ENCODE results near the gene CELF2. TPM values are rescaled to one million over a fixed set of nuclear protein-coding genes. Genes with fewer than 3 reads are reported as not detected.

Gene CELF2
- total and polyA plus RNA-seq, 7 donors, result 6.0 to 83.1 (median 48.9) TPM

DNA sequence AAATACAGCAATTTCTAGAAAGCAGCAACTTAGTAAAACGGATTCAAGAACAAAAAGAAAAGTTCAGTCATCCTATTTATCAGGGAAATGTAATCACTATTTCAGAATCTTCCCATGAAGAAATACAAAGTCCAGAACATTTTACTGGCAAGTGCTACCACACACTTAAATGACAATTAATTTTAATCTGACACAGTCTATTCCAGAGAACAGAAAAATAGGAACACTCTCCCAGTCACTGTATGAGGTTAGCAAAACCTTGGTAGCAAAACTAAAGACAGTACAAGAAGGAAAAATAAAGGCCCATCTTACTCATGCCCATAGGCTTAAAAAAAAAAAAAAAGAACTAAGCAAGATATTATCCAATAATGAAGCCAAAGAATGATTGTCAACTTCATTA is 295.8 kb downstream of the CELF2 start:
- Histone ChIP-seq H3K36me3 (peaks cover 0 to 61% (median 7%) of the 10 kb centered on the region in 4 donors), H3K4me1 (no peaks in the 10 kb centered on the region), H3K9me3 (no peaks in the 10 kb centered on the region), H3K27me3 (no peaks in the 10 kb centered on the region), H3K4me3 (no peak overlapping the region), H3K27ac (peak overlapping the region in 1 of 4 donors; percentile 45)
- TF ChIP-seq POLR2A (IDR thresholded peaks at IDR 0.05) (no peak), EP300 (IDR thresholded peaks at IDR 0.05) (no peak), POLR2AphosphoS5 (IDR thresholded peaks at IDR 0.05) (no peak), CTCF (IDR thresholded peaks at IDR 0.05) (no peak)
- intact Hi-C loops (cut with DNase I), result no loop called here
- no peak for DNase-seq
- WGBS, 2 donors, result 90 to 97% methylated on average over 1 of the region's 1 CpG

DNA sequence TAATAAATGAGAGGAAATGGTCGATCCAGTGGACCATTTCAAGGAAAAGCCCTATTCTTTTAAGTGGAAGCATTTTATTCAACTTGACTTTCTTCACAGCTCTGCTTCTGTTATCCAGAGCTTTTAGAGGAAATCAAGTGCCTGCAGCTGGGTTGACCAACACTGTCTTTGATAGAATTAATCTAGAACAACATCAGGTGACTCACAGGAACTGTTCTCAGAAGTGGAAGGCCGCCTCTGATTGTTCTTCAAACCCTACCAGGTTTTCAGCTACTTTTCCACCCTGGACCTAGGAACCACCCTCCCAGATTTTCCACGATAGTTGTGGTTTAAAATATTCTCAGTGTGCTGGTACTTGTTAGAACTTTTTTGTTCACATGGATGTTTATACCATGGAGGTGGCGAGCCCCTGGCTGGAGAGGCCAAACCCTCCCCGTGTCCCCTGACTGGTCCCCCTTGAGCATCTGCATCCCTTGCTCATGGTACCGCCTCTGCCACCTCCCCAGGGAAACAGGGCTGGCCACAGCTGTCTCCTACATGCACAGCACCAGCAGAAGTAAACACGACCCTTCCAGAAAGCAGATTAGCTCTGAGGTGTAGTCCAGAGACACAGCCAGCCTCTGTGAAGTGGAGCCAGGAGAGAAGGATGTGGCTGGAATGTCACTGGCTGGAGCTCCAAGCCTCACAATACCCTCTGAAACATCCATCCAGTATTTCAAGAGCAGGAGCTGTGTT is 300.4 kb downstream of the CELF2 start:
- TF ChIP-seq CTCF (IDR thresholded peaks at IDR 0.05) (no peak), POLR2A (IDR thresholded peaks at IDR 0.05) (no peak)
- 83 to 90% methylated on average over 7 of the region's 7 CpGs for WGBS, 2 donors

DNA sequence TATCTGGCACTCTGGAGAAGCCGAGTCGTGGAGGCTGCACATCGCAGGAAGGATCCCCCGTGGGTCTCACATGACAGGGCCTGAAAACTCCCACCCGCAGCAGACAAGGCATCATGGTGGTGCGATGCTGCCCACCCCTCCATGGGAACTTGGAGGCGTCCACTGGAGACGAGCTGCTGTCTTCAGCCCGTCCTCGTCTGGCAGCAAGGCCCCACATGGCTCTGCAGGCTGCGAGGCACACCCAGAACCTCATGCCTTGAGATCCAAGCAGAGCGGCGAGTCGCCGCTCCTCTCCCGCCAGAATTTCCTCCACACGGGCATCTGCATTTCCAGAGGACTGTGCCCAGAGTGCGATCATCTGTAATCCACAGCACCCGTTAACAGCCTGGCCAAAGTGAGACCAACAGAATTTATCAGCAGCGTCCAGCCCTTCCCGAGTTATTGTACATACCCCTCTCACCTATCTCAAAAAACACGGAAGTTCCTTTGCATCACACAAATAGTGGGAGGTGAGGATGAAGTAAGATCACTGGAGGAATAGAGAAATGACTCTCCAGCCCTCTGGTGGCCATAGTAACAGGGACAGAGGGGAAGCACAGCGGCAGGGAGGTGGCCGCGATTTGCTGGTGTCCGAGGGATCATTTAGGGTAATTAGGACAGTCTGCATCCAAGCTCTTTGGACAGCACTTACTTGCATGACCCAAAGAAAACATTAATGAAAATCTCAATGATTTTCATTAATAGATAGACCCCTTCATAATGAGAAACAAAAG is 301.3 kb downstream of the CELF2 start:
- Histone ChIP-seq H3K4me3 (no peak overlapping the region), H3K27ac (no peak overlapping the region), H3K9me3 (no peaks in the 10 kb centered on the region), H3K27me3 (no peaks in the 10 kb centered on the region), H3K4me1 (no peaks in the 10 kb centered on the region), H3K36me3 (peaks cover 3 to 97% (median 21%) of the 10 kb centered on the region in 4 donors)
- intact Hi-C loops (cut with DNase I), result no loop called here
- DNase-seq, result no peak
- no peak for TF ChIP-seq CTCF (IDR thresholded peaks at IDR 0.05)
- TF ChIP-seq EP300 (IDR thresholded peaks at IDR 0.05), result no peak
- no peak for TF ChIP-seq POLR2A (IDR thresholded peaks at IDR 0.05)
- no peak for TF ChIP-seq POLR2AphosphoS5 (IDR thresholded peaks at IDR 0.05)
- 95 to 96% methylated on average over 26 of the region's 26 CpGs for WGBS, 2 donors

More for the DNA sequence above, 300.4 kb downstream of the CELF2 start:
- Histone ChIP-seq H3K9me3 (no peaks in the 10 kb centered on the region), H3K27ac (no peak overlapping the region), H3K4me1 (no peaks in the 10 kb centered on the region), H3K27me3 (no peaks in the 10 kb centered on the region), H3K4me3 (no peak overlapping the region), H3K36me3 (peaks cover 3 to 94% (median 20%) of the 10 kb centered on the region in 4 donors)
- no peak for DNase-seq
- intact Hi-C loops (cut with DNase I), result no loop called here

- H3K4me3 ChIP-seq, result no peak overlapping the region
- H3K36me3 ChIP-seq, result peaks cover 3 to 97% (median 17%) of the 10 kb centered on the region in 4 donors
- intact Hi-C loops (cut with DNase I), result no loop called here
- H3K27me3 ChIP-seq, result no peaks in the 10 kb centered on the region
- no peaks in the 10 kb centered on the region for H3K9me3 ChIP-seq
- no peaks in the 10 kb centered on the region for H3K4me1 ChIP-seq
- DNase-seq, result no peak
- no peak for TF ChIP-seq EP300 (IDR thresholded peaks at IDR 0.05)
- TF ChIP-seq POLR2A (IDR thresholded peaks at IDR 0.05), result no peak
- no peak for TF ChIP-seq POLR2AphosphoS5 (IDR thresholded peaks at IDR 0.05)
- no peak for TF ChIP-seq CTCF (IDR thresholded peaks at IDR 0.05)
- WGBS, 2 donors, result 84 to 90% methylated on average over 11 of the region's 11 CpGs
- no peak overlapping the region for H3K27ac ChIP-seq
Measured at GRCh38 chr10:11319990-11320602, 302.4 kb downstream of the CELF2 start.

All from sigmoid colon (tissue), 7 donors.